Osteocyte (in vitro differentiated cells): Measurements from ENCODE around the gene C12orf76. TPM values are rescaled to one million over a fixed set of nuclear protein-coding genes. Genes with fewer than 3 reads are reported as not detected.
"Not testable (repeated sequence)": the region's sequence is repeated elsewhere in the genome, so short reads cannot be mapped to it uniquely, and the experiment has no call there.

Experiments
- DNase-seq: peaks from one replicate; pipeline ENCODE4 v3.0.0; 2021; ENCODE audit warnings: mixed read lengths; ENCODE audit not compliant: unreplicated experiment; ENCODE audit errors: extremely low spot score
- H3K27ac Mint-ChIP-seq: one replicate; pipeline ENCODE4 v1.8.0; 2021; ENCODE audit warnings: mild to moderate bottlenecking, mixed read lengths; ENCODE audit not compliant: unreplicated experiment
- H3K27me3 Mint-ChIP-seq: one replicate; pipeline ENCODE4 v1.8.0; 2021; ENCODE audit warnings: mixed read lengths; ENCODE audit not compliant: unreplicated experiment
- H3K36me3 Mint-ChIP-seq: one replicate; pipeline ENCODE4 v1.8.0; 2021; ENCODE audit warnings: mixed read lengths; ENCODE audit not compliant: unreplicated experiment
- H3K4me1 Mint-ChIP-seq: one replicate; pipeline ENCODE4 v1.8.0; 2021; ENCODE audit warnings: mixed read lengths; ENCODE audit not compliant: unreplicated experiment
- H3K4me3 Mint-ChIP-seq: one replicate; pipeline ENCODE4 v1.8.0; 2021; ENCODE audit warnings: mild to moderate bottlenecking, moderate library complexity, mixed read lengths; ENCODE audit not compliant: unreplicated experiment
- H3K9me3 Mint-ChIP-seq: one replicate; pipeline ENCODE4 v1.8.0; 2021; ENCODE audit warnings: mixed read lengths; ENCODE audit not compliant: unreplicated experiment
- CTCF ChIP-seq: fragments of 200-600 bp; sonication (generic); IDR thresholded peaks from 2 replicates; pipeline ENCODE4 v1.5.0; 2021; ENCODE audit warnings: antibody characterized with exemption, mild to moderate bottlenecking, moderate library complexity
- total RNA-seq: library from RNA; stranded (reverse); gene quantifications from 2 replicates; pipeline ENCODE4 v1.2.1, GENCODE V29; 2021

C12orf76 gene
- total RNA-seq, 1 donor from 2014 or later: 13.7 TPM

GRCh38 chr12:110062241-110062640 is 13.9 kb upstream of the C12orf76 start:
- Mint-ChIP-seq H3K27ac (no peak overlapping the region), H3K4me1 (peaks cover 4% of the 10 kb centered on the region), H3K27me3 (peaks cover 2% of the 10 kb centered on the region), H3K9me3 (no peaks in the 10 kb centered on the region), H3K4me3 (no peak overlapping the region), H3K36me3 (no peaks in the 10 kb centered on the region)
- TF ChIP-seq CTCF: no peak
- no peak for DNase-seq

- TF ChIP-seq CTCF: no peak
- H3K9me3 Mint-ChIP-seq: no peaks in the 10 kb centered on the region
- H3K4me1 Mint-ChIP-seq: peaks cover 14% of the 10 kb centered on the region
- no peak overlapping the region for H3K27ac Mint-ChIP-seq
- no peak overlapping the region for H3K4me3 Mint-ChIP-seq
- H3K27me3 Mint-ChIP-seq: no peaks in the 10 kb centered on the region
- no peak for DNase-seq
- H3K36me3 Mint-ChIP-seq: no peaks in the 10 kb centered on the region
These were observed 11.3 kb upstream of the C12orf76 start for GRCh38 chr12:110059651-110060000.

GRCh38 chr12:110058875-110059615 is 10.7 kb upstream of the C12orf76 start:
- Mint-ChIP-seq H3K4me1 (peaks cover 14% of the 10 kb centered on the region), H3K27me3 (no peaks in the 10 kb centered on the region), H3K36me3 (no peaks in the 10 kb centered on the region), H3K9me3 (no peaks in the 10 kb centered on the region), H3K27ac (no peak overlapping the region), H3K4me3 (no peak overlapping the region)
- no peak for TF ChIP-seq CTCF
- DNase-seq: no peak

- not testable (repeated sequence) for H3K27ac Mint-ChIP-seq, H3K4me3 Mint-ChIP-seq, H3K9me3 Mint-ChIP-seq, H3K36me3 Mint-ChIP-seq, DNase-seq, H3K27me3 Mint-ChIP-seq
- H3K4me1 Mint-ChIP-seq: peaks cover 14% of the 10 kb centered on the region
These were observed 8.3 kb upstream of the C12orf76 start for GRCh38 chr12:110056643-110057042.

GRCh38 chr12:110055375-110056352 is 7.3 kb upstream of the C12orf76 start:
- not testable (repeated sequence) for H3K4me3 Mint-ChIP-seq, DNase-seq
- H3K27ac Mint-ChIP-seq: peak overlapping the region; percentile 47

GRCh38 chr12:110050927-110051326 is 2.6 kb upstream of the C12orf76 start:
- peaks cover 26% of the 10 kb centered on the region for H3K4me1 Mint-ChIP-seq
- H3K9me3 Mint-ChIP-seq: no peaks in the 10 kb centered on the region
- H3K27me3 Mint-ChIP-seq: no peaks in the 10 kb centered on the region
- no peak overlapping the region for H3K4me3 Mint-ChIP-seq
- no peak for TF ChIP-seq CTCF
- no peaks in the 10 kb centered on the region for H3K36me3 Mint-ChIP-seq
- DNase-seq: no peak
- no peak overlapping the region for H3K27ac Mint-ChIP-seq

More at GRCh38 chr12:110055375-110056352, 7.3 kb upstream of the C12orf76 start:
- not testable (repeated sequence) for H3K36me3 Mint-ChIP-seq, H3K9me3 Mint-ChIP-seq, H3K27me3 Mint-ChIP-seq
- peaks cover 14% of the 10 kb centered on the region for H3K4me1 Mint-ChIP-seq

GRCh38 chr12:110049666-110050065 is 1.3 kb upstream of the C12orf76 start:
- H3K27me3 Mint-ChIP-seq, H3K36me3 Mint-ChIP-seq, H3K9me3 Mint-ChIP-seq, DNase-seq: not testable (repeated sequence)
- peak overlapping the region; percentile 29 for H3K4me3 Mint-ChIP-seq
- peaks cover 17% of the 10 kb centered on the region for H3K4me1 Mint-ChIP-seq
- peak overlapping the region; percentile 98 for H3K27ac Mint-ChIP-seq

GRCh38 chr12:110049034-110049433 is 712 bp upstream of the C12orf76 start:
- H3K36me3 Mint-ChIP-seq, H3K9me3 Mint-ChIP-seq, H3K27me3 Mint-ChIP-seq, DNase-seq: not testable (repeated sequence)
- H3K4me3 Mint-ChIP-seq: peak overlapping the region; percentile 83
- H3K27ac Mint-ChIP-seq: peak overlapping the region; percentile 98
- peaks cover 17% of the 10 kb centered on the region for H3K4me1 Mint-ChIP-seq
